HCT116 (cell line): Measurements from ENCODE around the gene OPN3. TPM values are rescaled to one million over a fixed set of nuclear protein-coding genes. Genes with fewer than 3 reads are reported as not detected.

ENCODE experiments used
- ATAC-seq: fragments of 200-7000 bp; cut with Tn5 transposase; 2 replicates; pipeline ENCODE4 v1.9.1; 2020; ENCODE audit warnings: mild to moderate bottlenecking, moderate library complexity
- BruUV-seq: library from RNA; stranded (reverse); fragments of 400-500 nt; replicated peaks from 2 replicates; lab custom pipeline; 2021; lab: Mats Ljungman, UMichigan
- CTCF ChIA-PET: fragments of 300-600 bp; sonication (Branson Sonifier 250); formaldehyde crosslinking; loops from one replicate; lab custom pipeline; 2021; ENCODE audit warnings: antibody characterized with exemption; lab: Charles Lee
- POLR2A ChIA-PET: fragments of 300-600, 350-600 bp; sonication (Branson Sonifier 250); formaldehyde crosslinking; loops from one replicate; lab custom pipeline; 2021; ENCODE audit warnings: antibody characterized with exemption; lab: Charles Lee
- RAD21 ChIA-PET, 2 experiments: fragments of 300-600 bp; sonication (Branson Sonifier 250); formaldehyde crosslinking; loops; one replicate each; lab custom pipeline; 2023; ENCODE audit warnings: low total read pairs in 2 of 2; ENCODE audit not compliant: uncharacterized antibody in 2 of 2, unreplicated experiment in 2 of 2, low non-redundant PET in 1 of 2; lab: Charles Lee
- DNase-seq: peaks from one replicate; pipeline ENCODE4 v3.0.0-alpha.2; 2010; ENCODE audit warnings: low read depth, low spot score
- H2AFZ ChIP-seq: fragments of 200-600 bp; shearing (Covaris generic), sonication (generic); 2 replicates; pipeline ENCODE4 v1.6.1; 2017; ENCODE audit warnings: low read depth, mixed run types, mixed read lengths, antibody characterized with exemption, low read length; ENCODE audit not compliant: poor library complexity, severe bottlenecking
- H3K27ac ChIP-seq: 2 replicates; pipeline ENCODE4 v1.5.1; 2012; ENCODE audit warnings: low read depth, low read length
- H3K27me3 ChIP-seq: fragments of 200-600 bp; sonication (generic); 2 replicates; pipeline ENCODE4 v1.6.1; 2016; ENCODE audit warnings: mixed run types, low read length, mixed read lengths; ENCODE audit not compliant: insufficient read depth
- H3K36me3 ChIP-seq, 2 experiments: fragments of 200-500 bp in 1 of 2; fragments of 200-600 bp in 1 of 2; sonication (Bioruptor generic) in 1 of 2; sonication (generic) in 1 of 2; 2 replicates each; pipeline versions ENCODE4 v1.5.1 to v1.6.1; 2014 to 2016; ENCODE audit warnings: low read length in 2 of 2, inconsistent platforms in 1 of 2, mixed read lengths in 1 of 2, mixed run types in 1 of 2; ENCODE audit not compliant: insufficient read depth in 2 of 2, control insufficient read depth in 1 of 2
- H3K4me1 ChIP-seq, 2 experiments: fragments of 200-600 bp in 1 of 2; sonication (generic) in 1 of 2; 2 replicates each; pipeline versions ENCODE4 v1.5.1 to v1.6.1; 2012 to 2017; ENCODE audit warnings: low read length in 2 of 2, inconsistent platforms in 1 of 2, mild to moderate bottlenecking in 1 of 2, mixed read lengths in 1 of 2, mixed run types in 1 of 2, moderate library complexity in 1 of 2; ENCODE audit not compliant: insufficient read depth in 2 of 2, control insufficient read depth in 1 of 2
- H3K4me2 ChIP-seq: fragments of 200-600 bp; sonication (generic); 2 replicates; pipeline ENCODE4 v1.6.1; 2017; ENCODE audit warnings: mixed run types, low read length, mixed read lengths
- H3K4me3 ChIP-seq, 2 experiments: fragments of 200-600 bp in 1 of 2; sonication (generic) in 1 of 2; replicated peaks in 1 of 2; 2 replicates each; pipeline ENCODE4 v1.5.1; 2011 to 2016; ENCODE audit warnings: low read length in 2 of 2, control low read depth in 1 of 2, low read depth in 1 of 2, mild to moderate bottlenecking in 1 of 2, mixed read lengths in 1 of 2, mixed run types in 1 of 2
- H3K79me2 ChIP-seq: fragments of 200-600 bp; sonication (generic); 2 replicates; pipeline ENCODE4 v1.6.1; 2017; ENCODE audit warnings: mild to moderate bottlenecking, mixed run types, low read length, moderate library complexity, mixed read lengths; ENCODE audit not compliant: insufficient read depth
- H3K9ac ChIP-seq: fragments of 200-600 bp; sonication (generic); 2 replicates; pipeline ENCODE4 v1.6.1; 2016; ENCODE audit warnings: low read length, mixed read lengths
- H3K9me2 ChIP-seq: fragments of 200-600 bp; sonication (generic), shearing (Covaris generic); 2 replicates; pipeline ENCODE4 v1.6.1; 2017; ENCODE audit warnings: mixed run types, mild to moderate bottlenecking, moderate library complexity; ENCODE audit not compliant: insufficient read depth
- H3K9me3 ChIP-seq, 2 experiments: fragments of 200-500 bp in 1 of 2; fragments of 200-600 bp in 1 of 2; sonication (Bioruptor generic) in 1 of 2; sonication (generic) in 1 of 2; 2 replicates each; pipeline ENCODE4 v1.6.1; 2014 to 2017; ENCODE audit warnings: low read length in 2 of 2, mixed read lengths in 2 of 2, inconsistent platforms in 1 of 2, low read depth in 1 of 2, mild to moderate bottlenecking in 1 of 2, mixed run types in 1 of 2, moderate library complexity in 1 of 2; ENCODE audit not compliant: control insufficient read depth in 1 of 2, insufficient read depth in 1 of 2
- H4K20me1 ChIP-seq: fragments of 200-600 bp; sonication (generic), shearing (Covaris generic); 2 replicates; pipeline ENCODE4 v1.6.1; 2017; ENCODE audit warnings: mixed run types, mild to moderate bottlenecking, moderate library complexity; ENCODE audit not compliant: insufficient read depth
- CEBPB ChIP-seq: IDR thresholded peaks from 2 replicates; pipeline ENCODE4 v1.6.1; 2012; ENCODE audit warnings: low read depth
- EGR1 ChIP-seq: IDR thresholded peaks from 2 replicates; pipeline ENCODE4 v1.6.1; 2012; ENCODE audit warnings: low read depth
- EZH2 ChIP-seq: fragments of 200-600 bp; sonication (generic); IDR thresholded peaks from 2 replicates; pipeline ENCODE4 v1.6.1; 2017; ENCODE audit warnings: antibody characterized with exemption, mixed run types
- RAD21 ChIP-seq: IDR thresholded peaks from 2 replicates; pipeline ENCODE4 v1.6.1; 2012; ENCODE audit warnings: low read depth, mild to moderate bottlenecking
- intact Hi-C: fragments of 100-400 bp; cut with micrococcal nuclease; formaldehyde crosslinking; loops from 2 replicates; pipeline ENCODE4 v1.10.0; 2022
- total RNA-seq: library from RNA; stranded (reverse); gene quantifications from one replicate; pipeline ENCODE4 v1.2.1, GENCODE V29; 2021; ENCODE audit not compliant: unreplicated experiment

Gene OPN3
- total RNA-seq, 1 experiment from 2014 or later = 6.1 TPM

GRCh38 chr1:241548008-241548407, 92.2 kb downstream of the OPN3 start:
- no peaks in the 10 kb centered on the region for H3K9me2 ChIP-seq
- no peaks in the 10 kb centered on the region for H4K20me1 ChIP-seq
- H3K36me3 ChIP-seq = no peaks in the 10 kb centered on the region
- H2AFZ ChIP-seq = no peak overlapping the region
- no TSS peak for BruUV-seq
- H3K9me3 ChIP-seq = no peaks in the 10 kb centered on the region
- no peak overlapping the region for H3K4me3 ChIP-seq
- no peaks in the 10 kb centered on the region for H3K27me3 ChIP-seq
- no peaks in the 10 kb centered on the region for H3K79me2 ChIP-seq
- H3K4me2 ChIP-seq = no peak overlapping the region
- TF ChIP-seq RAD21 (no peak), CEBPB (no peak), EZH2 (no peak), EGR1 (no peak)
- intact Hi-C loops = no loop called here
- ChIA-PET RAD21 (no interaction called here), POLR2A (no interaction called here), CTCF (no interaction called here)
- no peaks in the 10 kb centered on the region for H3K4me1 ChIP-seq
- ATAC-seq = no peak
- no peak overlapping the region for H3K9ac ChIP-seq
- H3K27ac ChIP-seq = no peak overlapping the region
- no peak for DNase-seq

Other genes starting within 250 kb of the OPN3 start
- gene FH, start 120.6 kb downstream of the OPN3 start, total RNA-seq = 67.7 TPM
- not detected for gene KMO, start 108.0 kb downstream of the OPN3 start, total RNA-seq
- 9.7 TPM for gene CHML, start within 50 bp of the OPN3 start, total RNA-seq
- gene WDR64, start 11.9 kb upstream of the OPN3 start, total RNA-seq = not detected
- 32.9 TPM for gene EXO1, start 207.8 kb upstream of the OPN3 start, total RNA-seq